Measurements from ENCODE around the gene TGM5.

TGM5 gene

GRCh38 chr15:43196760-43197548 is 69.8 kb downstream of the TGM5 start:
- FAIRE-seq (no peak), DNase-seq (ENCODE audit: insufficient read length) (no peak)
- TF ChIP-seq POLR2AphosphoS5 (IDR thresholded peaks at IDR 0.05; ENCODE audit: low read depth, low read length), result no peak
- TF ChIP-seq TAF1 (IDR thresholded peaks at IDR 0.05; ENCODE audit: borderline replicate concordance, low read depth, low read length), result no peak
- TF ChIP-seq POLR2A (IDR thresholded peaks at IDR 0.05; ENCODE audit: low read depth, low read length), result 0 out of 2 replicates have a peak, but pooled peaks have one; percentile 23

- FAIRE-seq, result no peak
- no peak for DNase-seq (ENCODE audit: insufficient read length)
- TF ChIP-seq TAF1 (IDR thresholded peaks at IDR 0.05; ENCODE audit: borderline replicate concordance, low read depth, low read length) (no peak), POLR2AphosphoS5 (IDR thresholded peaks at IDR 0.05; ENCODE audit: low read depth, low read length) (no peak), POLR2A (IDR thresholded peaks at IDR 0.05; ENCODE audit: low read depth, low read length) (no peak)
Measured at GRCh38 chr15:43194795-43195194, 71.9 kb downstream of the TGM5 start.

- no peak for TF ChIP-seq POLR2AphosphoS5 (IDR thresholded peaks at IDR 0.05; ENCODE audit: low read depth, low read length)
- TF ChIP-seq TAF1 (IDR thresholded peaks at IDR 0.05; ENCODE audit: borderline replicate concordance, low read depth, low read length), result no peak
- no peak for TF ChIP-seq POLR2A (IDR thresholded peaks at IDR 0.05; ENCODE audit: low read depth, low read length)
- FAIRE-seq (no peak), DNase-seq (ENCODE audit: insufficient read length) (no peak)
Measured at GRCh38 chr15:43193710-43194109, 73.0 kb downstream of the TGM5 start.

- TF ChIP-seq POLR2AphosphoS5 (IDR thresholded peaks at IDR 0.05; ENCODE audit: low read depth, low read length), result no peak
- no peak for TF ChIP-seq POLR2A (IDR thresholded peaks at IDR 0.05; ENCODE audit: low read depth, low read length)
- no peak for TF ChIP-seq TAF1 (IDR thresholded peaks at IDR 0.05; ENCODE audit: borderline replicate concordance, low read depth, low read length)
- FAIRE-seq (no peak), DNase-seq (ENCODE audit: insufficient read length) (no peak)
Measured at GRCh38 chr15:43190178-43190577, 76.5 kb downstream of the TGM5 start.

- FAIRE-seq (no peak), DNase-seq (ENCODE audit: insufficient read length) (no peak)
- TF ChIP-seq POLR2A (IDR thresholded peaks at IDR 0.05; ENCODE audit: low read depth, low read length) (no peak), TAF1 (IDR thresholded peaks at IDR 0.05; ENCODE audit: borderline replicate concordance, low read depth, low read length) (no peak), POLR2AphosphoS5 (IDR thresholded peaks at IDR 0.05; ENCODE audit: low read depth, low read length) (no peak)
Measured at GRCh38 chr15:43189296-43189695, 77.4 kb downstream of the TGM5 start.

GRCh38 chr15:43187544-43188155 is 79.1 kb downstream of the TGM5 start:
- DNase-seq (ENCODE audit: insufficient read length) (no peak), FAIRE-seq (no peak)
- TF ChIP-seq POLR2A (IDR thresholded peaks at IDR 0.05; ENCODE audit: low read depth, low read length) (no peak), POLR2AphosphoS5 (IDR thresholded peaks at IDR 0.05; ENCODE audit: low read depth, low read length) (no peak)

GRCh38 chr15:43186003-43186353 is 80.8 kb downstream of the TGM5 start:
- FAIRE-seq (no peak), DNase-seq (ENCODE audit: insufficient read length) (no peak)
- no peak for TF ChIP-seq POLR2A (IDR thresholded peaks at IDR 0.05; ENCODE audit: low read depth, low read length)
- TF ChIP-seq TAF1 (IDR thresholded peaks at IDR 0.05; ENCODE audit: borderline replicate concordance, low read depth, low read length), result no peak
- no peak for TF ChIP-seq POLR2AphosphoS5 (IDR thresholded peaks at IDR 0.05; ENCODE audit: low read depth, low read length)

GRCh38 chr15:43185157-43186002 is 81.3 kb downstream of the TGM5 start, which contains the start of gene CCNDBP1:
Gene CCNDBP1, plus strand, starts transcription at chr15:43185403. Its CDS starts 96 bp downstream, at chr15:43185499.
- FAIRE-seq (peak; percentile 98), DNase-seq (ENCODE audit: insufficient read length) (peak; percentile 93)
- TF ChIP-seq POLR2A (IDR thresholded peaks at IDR 0.05; ENCODE audit: low read depth, low read length), result peak; percentile 95
- peak; percentile 73; the same call in 1 of the 2 replicates for TF ChIP-seq TAF1 (IDR thresholded peaks at IDR 0.05; ENCODE audit: borderline replicate concordance, low read depth, low read length)
- peak; percentile 92 for TF ChIP-seq POLR2AphosphoS5 (IDR thresholded peaks at IDR 0.05; ENCODE audit: low read depth, low read length)

GRCh38 chr15:43184407-43185124 is 82.2 kb downstream of the TGM5 start:
- TF ChIP-seq TAF1 (IDR thresholded peaks at IDR 0.05; ENCODE audit: borderline replicate concordance, low read depth, low read length) (no peak), POLR2AphosphoS5 (IDR thresholded peaks at IDR 0.05; ENCODE audit: low read depth, low read length) (no peak), POLR2A (IDR thresholded peaks at IDR 0.05; ENCODE audit: low read depth, low read length) (no peak)
- DNase-seq (ENCODE audit: insufficient read length) (no peak), FAIRE-seq (peak; percentile 42)

GRCh38 chr15:43183270-43183669 is 83.5 kb downstream of the TGM5 start:
- TF ChIP-seq POLR2A (IDR thresholded peaks at IDR 0.05; ENCODE audit: low read depth, low read length) (no peak), POLR2AphosphoS5 (IDR thresholded peaks at IDR 0.05; ENCODE audit: low read depth, low read length) (no peak), TAF1 (IDR thresholded peaks at IDR 0.05; ENCODE audit: borderline replicate concordance, low read depth, low read length) (no peak)
- DNase-seq (ENCODE audit: insufficient read length) (no peak), FAIRE-seq (no peak)
